NCI-H345 treated with DMSO at 0.1 percent for 48 hours (cell line): ENCODE data around the gene CHD8.
"Not testable (repeated sequence)": the region's sequence is repeated elsewhere in the genome, so short reads cannot be mapped to it uniquely, and the experiment has no call there.

Experiments used
- DNase-seq: peaks from one replicate; lab custom pipeline; 2025; ENCODE audit not compliant: unreplicated experiment; lab: John Stamatoyannopoulos, UW

Gene CHD8

GRCh38 chr14:21455912-21456667, at the start of gene CHD8:
TSS of gene CHD8 (minus strand) at chr14:21456123. CDS start at chr14:21431643, 24,480 bp downstream.
- DNase-seq = peak; percentile 98

GRCh38 chr14:21505012-21505553, 49.2 kb upstream of the CHD8 start:
- no peak for DNase-seq

- no peak for DNase-seq
Observed at GRCh38 chr14:21503376-21503775, 47.5 kb upstream of the CHD8 start.

GRCh38 chr14:21501568-21501967, 45.6 kb upstream of the CHD8 start:
- DNase-seq = no peak

- DNase-seq = peak; percentile 52
Observed at GRCh38 chr14:21498540-21499526, 42.9 kb upstream of the CHD8 start.

- no peak for DNase-seq
Observed at GRCh38 chr14:21496453-21496852, 40.5 kb upstream of the CHD8 start.

GRCh38 chr14:21494902-21495762, 39.2 kb upstream of the CHD8 start:
- no peak for DNase-seq

GRCh38 chr14:21486640-21487087, 30.7 kb upstream of the CHD8 start:
- DNase-seq = no peak

- peak; percentile 98 for DNase-seq
Observed at GRCh38 chr14:21476925-21477681, 21.2 kb upstream of the CHD8 start, which contains the start of the genes RAB2B and TOX4. TSS of gene RAB2B (minus strand) at chr14:21476959. CDS start at chr14:21476872, 87 bp downstream. TSS of gene TOX4 (plus strand) at chr14:21477195. CDS start at chr14:21477279, 84 bp downstream.

- DNase-seq = no peak
Observed at GRCh38 chr14:21476523-21476924, 20.6 kb upstream of the CHD8 start.

GRCh38 chr14:21475767-21476522, 20.0 kb upstream of the CHD8 start:
- no peak for DNase-seq

GRCh38 chr14:21467616-21468015, 11.7 kb upstream of the CHD8 start:
- DNase-seq = no peak

GRCh38 chr14:21455592-21455911, 371 bp downstream of the CHD8 start:
- no peak for DNase-seq

GRCh38 chr14:21454843-21455544, 929 bp downstream of the CHD8 start:
- DNase-seq = no peak

- DNase-seq = no peak
Observed at GRCh38 chr14:21449899-21450216, 6.1 kb downstream of the CHD8 start.

GRCh38 chr14:21442657-21443056, 13.3 kb downstream of the CHD8 start:
- not testable (repeated sequence) for DNase-seq

GRCh38 chr14:21440859-21441258, 15.1 kb downstream of the CHD8 start:
- DNase-seq = no peak

- peak; percentile 89 for DNase-seq
Observed at GRCh38 chr14:21437063-21437901, 18.6 kb downstream of the CHD8 start.
